IMR-90 (cell line): ENCODE results near the gene ARHGEF16. TPM values are rescaled to one million over a fixed set of nuclear protein-coding genes. Genes with fewer than 3 reads are reported as not detected.

Experiments
- ATAC-seq: fragments of 200-7000 bp; cut with Tn5 transposase; 2 replicates; pipeline ENCODE4 v1.9.1; 2020; ENCODE audit warnings: low read depth, mild to moderate bottlenecking, moderate library complexity
- BruUV-seq: library from RNA; stranded (reverse); fragments of 400-500 nt; replicated peaks from 2 replicates; lab custom pipeline; 2021; lab: Mats Ljungman, UMichigan
- CTCF ChIA-PET: fragments of 300-600 bp; formaldehyde crosslinking; extraction: SDS; loops from one replicate; lab custom pipeline; 2021; ENCODE audit warnings: antibody characterized with exemption; lab: Yijun Ruan, JAX
- POLR2A ChIA-PET: fragments of 300-600 bp; sonication (Branson Sonifier 250); formaldehyde crosslinking; loops from one replicate; lab custom pipeline; 2022; ENCODE audit warnings: antibody characterized with exemption; ENCODE audit not compliant: unreplicated experiment; lab: Charles Lee
- DNase-seq: peaks from one replicate; pipeline ENCODE4 v3.0.0; 2013
- H2AFZ ChIP-seq: replicated peaks from 2 replicates; pipeline ENCODE3; 2013; ENCODE audit warnings: low read length, mild to moderate bottlenecking; ENCODE audit not compliant: poor library complexity
- H2AK5ac ChIP-seq: 2 replicates; pipeline ENCODE4 v1.6.1; 2013; ENCODE audit warnings: low read depth, low read length, inconsistent platforms
- H2AK9ac ChIP-seq: replicated peaks from 2 replicates; pipeline ENCODE3; 2013; ENCODE audit warnings: mild to moderate bottlenecking, low read depth, low read length, moderate library complexity; ENCODE audit not compliant: poor library complexity
- H2BK120ac ChIP-seq: 2 replicates; pipeline ENCODE4 v1.6.1; 2013; ENCODE audit warnings: low read depth, low read length, inconsistent platforms
- H2BK15ac ChIP-seq: 3 replicates; pipeline ENCODE4 v1.6.1; 2013; ENCODE audit warnings: low read depth, low read length, inconsistent platforms
- H2BK20ac ChIP-seq: 2 replicates; pipeline ENCODE4 v1.6.1; 2013; ENCODE audit warnings: low read depth, mild to moderate bottlenecking, inconsistent platforms, low read length, moderate library complexity
- H2BK5ac ChIP-seq: 2 replicates; pipeline ENCODE4 v1.6.1; 2013; ENCODE audit warnings: mild to moderate bottlenecking, low read depth, low read length, inconsistent platforms; ENCODE audit not compliant: poor library complexity, severe bottlenecking
- H3K14ac ChIP-seq: replicated peaks from 2 replicates; pipeline ENCODE4 v1.6.1; 2013; ENCODE audit warnings: low read depth, low read length, inconsistent platforms
- H3K18ac ChIP-seq: 2 replicates; pipeline ENCODE4 v1.6.1; 2013; ENCODE audit warnings: low read depth, low read length, control low read depth
- H3K23ac ChIP-seq: 2 replicates; pipeline ENCODE4 v1.6.1; 2013; ENCODE audit warnings: low read depth, low read length, inconsistent platforms
- H3K27ac ChIP-seq: 2 replicates; pipeline ENCODE4 v1.5.1; 2013; ENCODE audit warnings: mild to moderate bottlenecking, control low read depth, low read length; ENCODE audit not compliant: insufficient read depth
- H3K27me3 ChIP-seq: 2 replicates; pipeline ENCODE4 v1.6.1; 2013; ENCODE audit warnings: low read length; ENCODE audit not compliant: control insufficient read depth, insufficient read depth
- H3K36me3 ChIP-seq: 2 replicates; pipeline ENCODE4 v1.6.1; 2013; ENCODE audit warnings: low read length, mixed read lengths; ENCODE audit not compliant: control insufficient read depth, insufficient read depth
- H3K4ac ChIP-seq: 2 replicates; pipeline ENCODE4 v1.6.1; 2013; ENCODE audit warnings: low read depth, low read length, inconsistent platforms
- H3K4me1 ChIP-seq: 2 replicates; pipeline ENCODE4 v1.6.1; 2013; ENCODE audit warnings: low read length, mixed read lengths; ENCODE audit not compliant: control insufficient read depth, insufficient read depth
- H3K4me2 ChIP-seq: 2 replicates; pipeline ENCODE4 v1.6.1; 2013; ENCODE audit warnings: low read depth, mild to moderate bottlenecking, control low read depth, low read length, moderate library complexity
- H3K4me3 ChIP-seq: 2 replicates; pipeline ENCODE4 v1.5.1; 2013; ENCODE audit warnings: low read depth, mild to moderate bottlenecking, control low read depth, low read length, moderate library complexity; ENCODE audit not compliant: insufficient read depth
- H3K56ac ChIP-seq: 2 replicates; pipeline ENCODE4 v1.6.1; 2013; ENCODE audit warnings: low read length, inconsistent platforms; ENCODE audit not compliant: insufficient read depth; ENCODE audit errors: extremely low read depth
- H3K79me1 ChIP-seq, 2 experiments: 2 replicates each; pipeline ENCODE4 v1.6.1; 2013; ENCODE audit warnings: low read length in 2 of 2, inconsistent platforms in 1 of 2, low read depth in 1 of 2
- H3K9ac ChIP-seq: 2 replicates; pipeline ENCODE4 v1.6.1; 2013; ENCODE audit warnings: low read depth, low read length, control low read depth
- H3K9me1 ChIP-seq: 2 replicates; pipeline ENCODE4 v1.6.1; 2013; ENCODE audit warnings: low read length, inconsistent platforms; ENCODE audit not compliant: insufficient read depth
- H3K9me3 ChIP-seq: 2 replicates; pipeline ENCODE4 v1.6.1; 2013; ENCODE audit warnings: low read length; ENCODE audit not compliant: control insufficient read depth, insufficient read depth
- H4K20me1 ChIP-seq: 2 replicates; pipeline ENCODE4 v1.6.1; 2013; ENCODE audit warnings: low read length, inconsistent platforms; ENCODE audit not compliant: insufficient read depth
- H4K5ac ChIP-seq: 2 replicates; pipeline ENCODE4 v1.6.1; 2013; ENCODE audit warnings: mild to moderate bottlenecking, low read depth, low read length, control low read depth
- H4K8ac ChIP-seq, 2 experiments: 2 replicates each; pipeline ENCODE4 v1.6.1; 2013; ENCODE audit warnings: low read depth in 2 of 2, low read length in 2 of 2, control low read depth in 1 of 2, inconsistent platforms in 1 of 2
- H4K91ac ChIP-seq: 2 replicates; pipeline ENCODE4 v1.6.1; 2013; ENCODE audit warnings: low read depth, low read length, inconsistent platforms; ENCODE audit not compliant: insufficient read depth
- CEBPB ChIP-seq: IDR thresholded peaks from 2 replicates; pipeline ENCODE4 v1.6.1; 2012; ENCODE audit warnings: low read depth, low read length, improper control_type of control experiment
- ELK1 ChIP-seq: fragments of 150-350 bp; IDR thresholded peaks from 2 replicates; pipeline ENCODE4 v1.6.1; 2016; ENCODE audit warnings: low read depth, mild to moderate bottlenecking, low read length, moderate library complexity, borderline replicate concordance
- FOS ChIP-seq: fragments of 150-350 bp; IDR thresholded peaks from 2 replicates; pipeline ENCODE4 v1.6.1; 2016; ENCODE audit warnings: low read depth, low read length
- MAFK ChIP-seq: IDR thresholded peaks from 2 replicates; pipeline ENCODE4 v1.6.1; 2012; ENCODE audit warnings: low read depth, low read length, improper control_type of control experiment
- MAZ ChIP-seq: IDR thresholded peaks from 2 replicates; pipeline ENCODE4 v1.6.1; 2012; ENCODE audit warnings: low read depth, mild to moderate bottlenecking, low read length, improper control_type of control experiment, moderate library complexity, borderline replicate concordance
- MXI1 ChIP-seq: IDR thresholded peaks from 2 replicates; pipeline ENCODE4 v1.6.1; 2012; ENCODE audit warnings: low read depth, mild to moderate bottlenecking, low read length, moderate library complexity, borderline replicate concordance
- NFE2L2 ChIP-seq: fragments of 150-350 bp; IDR thresholded peaks from 2 replicates; pipeline ENCODE4 v1.6.1; 2016; ENCODE audit warnings: low read depth, mild to moderate bottlenecking, low read length
- POLR2A ChIP-seq: IDR thresholded peaks from 2 replicates; pipeline ENCODE4 v1.6.1; 2012; ENCODE audit warnings: mild to moderate bottlenecking, low read depth, low read length
- RAD21 ChIP-seq: IDR thresholded peaks from 2 replicates; pipeline ENCODE4 v1.6.1; 2012; ENCODE audit warnings: low read length, improper control_type of control experiment
- RFX5 ChIP-seq: IDR thresholded peaks from 2 replicates; pipeline ENCODE4 v1.8.0; 2012; ENCODE audit warnings: low read depth, mild to moderate bottlenecking, low read length, moderate library complexity
- SMC3 ChIP-seq: fragments of 150-350 bp; IDR thresholded peaks from 2 replicates; pipeline ENCODE4 v1.6.1; 2016; ENCODE audit warnings: low read depth, mild to moderate bottlenecking, antibody characterized with exemption, low read length, moderate library complexity
- WGBS, 2 experiments: methylation state at CpG; one replicate each; pipeline versions ENCODE4 v1.1.5 to v1.1.7; 2013; ENCODE audit warnings: missing lambda C conversion rate in 2 of 2; ENCODE audit not compliant: insufficient read length in 1 of 2; ENCODE audit errors: extremely low coverage in 2 of 2; 5-methylcytosine and 5-hydroxymethylcytosine counted together
- dilution Hi-C: fragments of 300-500 bp; cut with HindIII; formaldehyde crosslinking; loops from one replicate; pipeline ENCODE4 v1.14.3; 2018; ENCODE audit warnings: low sequenced_read_pairs; ENCODE audit not compliant: unreplicated experiment
- in situ Hi-C: fragments of 300-500 bp; cut with MboI; formaldehyde crosslinking; loops from 3 replicates; pipeline ENCODE4 v1.14.3; 2019; ENCODE audit warnings: low sequenced_read_pairs, inconsistent platforms, mixed read lengths
- intact Hi-C: fragments of 100-400 bp; cut with micrococcal nuclease; formaldehyde crosslinking; loops from 2 replicates; pipeline ENCODE4 v1.10.0; 2022
- polyA plus RNA-seq, 3 experiments: library from polyadenylated mRNA; depleted of rRNA; stranded (reverse); fragments of >200 nt; gene quantifications; 2 replicates each; pipeline ENCODE4 v1.2.3, GENCODE V29; 2012; ENCODE audit warnings: low replicate concordance in 1 of 3
- total RNA-seq: library from RNA; depleted of rRNA; stranded (reverse); fragments of >200 nt; gene quantifications from 2 replicates; pipeline ENCODE4 v1.2.3, GENCODE V29; 2012
- TF ChIP-seq, protein P1 (sequence below): conservative IDR thresholded peaks from 2 replicates; pipeline ENCODE4 v1.5.1; 2012; ENCODE audit warnings: mild to moderate bottlenecking, low read depth, low read length, improper control_type of control experiment

ARHGEF16 gene
- total and polyA plus RNA-seq, 2 of the 4 experiments (the other 2 are of a cell fraction) = 0.18 to 0.39 TPM

DNA sequence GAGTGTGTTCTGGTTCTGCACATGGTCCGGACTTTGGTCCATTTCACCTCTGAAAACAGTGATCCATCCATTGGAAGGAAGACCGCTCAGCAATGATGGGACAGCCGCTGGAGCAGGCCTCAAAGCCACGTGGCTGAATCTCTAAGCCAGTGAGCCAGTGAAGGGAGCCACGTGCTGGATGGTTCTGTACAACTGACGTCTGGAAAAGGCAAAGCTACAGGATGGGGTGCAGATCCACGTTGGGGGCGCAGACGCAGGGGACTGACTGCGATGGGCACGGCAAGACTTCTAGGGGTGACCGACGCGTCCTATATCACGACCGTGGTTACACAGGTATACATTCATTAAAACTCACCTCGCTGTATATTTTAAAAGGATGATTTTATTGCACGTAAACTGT is 10.2 kb upstream of the ARHGEF16 start:
- Histone ChIP-seq H4K8ac (no peak overlapping the region), H3K18ac (no peak overlapping the region), H3K36me3 (no peaks in the 10 kb centered on the region), H3K79me1 (no peaks in the 10 kb centered on the region), H3K4me3 (no peak overlapping the region), H3K14ac (no peak overlapping the region), H4K20me1 (no peaks in the 10 kb centered on the region), H3K9ac (no peak overlapping the region), H3K9me3 (no peaks in the 10 kb centered on the region; the same call in 1 of the 2 replicates), H2AK9ac (no peak overlapping the region), H2BK15ac (no peak overlapping the region), H3K27ac (no peak overlapping the region), H4K5ac (no peak overlapping the region), H3K4ac (no peak overlapping the region), H3K56ac (no peak overlapping the region), H2AK5ac (no peak overlapping the region), H2BK120ac (no peak overlapping the region), H3K4me1 (no peaks in the 10 kb centered on the region), H2AFZ (no peak overlapping the region), H3K27me3 (peaks cover 34% of the 10 kb centered on the region), H4K91ac (no peak overlapping the region), H3K9me1 (no peaks in the 10 kb centered on the region), H3K23ac (no peak overlapping the region), H2BK5ac (no peak overlapping the region), H3K4me2 (no peak overlapping the region), H2BK20ac (no peak overlapping the region)
- ATAC-seq (no peak), DNase-seq (no peak)
- intact Hi-C loops (no loop called here), dilution Hi-C loops (no loop called here), in situ Hi-C loops (no loop called here)
- 93% methylated on average over 3 of the region's 18 CpGs; no CpG with 5 or more reads in 1 of the 2 experiments for WGBS, 2 experiments
- TF ChIP-seq RFX5 (no peak), MXI1 (no peak), ELK1 (no peak), NFE2L2 (no peak), MAZ (no peak), FOS (no peak), MAFK (no peak), SMC3 (no peak), POLR2A (no peak), CEBPB (no peak), RAD21 (no peak)
- TF ChIP-seq, protein P1, sequence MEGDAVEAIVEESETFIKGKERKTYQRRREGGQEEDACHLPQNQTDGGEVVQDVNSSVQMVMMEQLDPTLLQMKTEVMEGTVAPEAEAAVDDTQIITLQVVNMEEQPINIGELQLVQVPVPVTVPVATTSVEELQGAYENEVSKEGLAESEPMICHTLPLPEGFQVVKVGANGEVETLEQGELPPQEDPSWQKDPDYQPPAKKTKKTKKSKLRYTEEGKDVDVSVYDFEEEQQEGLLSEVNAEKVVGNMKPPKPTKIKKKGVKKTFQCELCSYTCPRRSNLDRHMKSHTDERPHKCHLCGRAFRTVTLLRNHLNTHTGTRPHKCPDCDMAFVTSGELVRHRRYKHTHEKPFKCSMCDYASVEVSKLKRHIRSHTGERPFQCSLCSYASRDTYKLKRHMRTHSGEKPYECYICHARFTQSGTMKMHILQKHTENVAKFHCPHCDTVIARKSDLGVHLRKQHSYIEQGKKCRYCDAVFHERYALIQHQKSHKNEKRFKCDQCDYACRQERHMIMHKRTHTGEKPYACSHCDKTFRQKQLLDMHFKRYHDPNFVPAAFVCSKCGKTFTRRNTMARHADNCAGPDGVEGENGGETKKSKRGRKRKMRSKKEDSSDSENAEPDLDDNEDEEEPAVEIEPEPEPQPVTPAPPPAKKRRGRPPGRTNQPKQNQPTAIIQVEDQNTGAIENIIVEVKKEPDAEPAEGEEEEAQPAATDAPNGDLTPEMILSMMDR = no peak
- no TSS peak for BruUV-seq
- CTCF ChIA-PET = no interaction called here
- POLR2A ChIA-PET = no interaction called here
